Activated CD4-positive, alpha-beta T cell treated with anti-CD3 and anti-CD28 coated beads for 48 hours (primary cell): ENCODE results near the gene BCOR.

Experiments
- DNase-seq: peaks from one replicate; pipeline ENCODE4 v3.0.0-alpha.2; 2020

The BCOR gene

GRCh38 chrX:40097141-40097503 lies 636 bp downstream of the BCOR start:
- DNase-seq, result no peak

GRCh38 chrX:40096395-40097091 lies 1.2 kb downstream of the BCOR start:
- peak; percentile 71 for DNase-seq

GRCh38 chrX:40095583-40096394 lies 2.0 kb downstream of the BCOR start:
- no peak for DNase-seq

GRCh38 chrX:40094900-40095582 lies 2.7 kb downstream of the BCOR start:
- no peak for DNase-seq

GRCh38 chrX:40094041-40094899 lies 3.5 kb downstream of the BCOR start:
- DNase-seq, result peak; percentile 42

- DNase-seq, result no peak
Observed at GRCh38 chrX:40093586-40093985, 4.2 kb downstream of the BCOR start.

GRCh38 chrX:40092808-40093435 lies 4.8 kb downstream of the BCOR start:
- no peak for DNase-seq

- DNase-seq, result no peak
Observed at GRCh38 chrX:40091691-40092421, 5.9 kb downstream of the BCOR start.

- DNase-seq, result no peak
Observed at GRCh38 chrX:40090961-40091360, 6.8 kb downstream of the BCOR start.

GRCh38 chrX:40090050-40090804 lies 7.5 kb downstream of the BCOR start:
- peak; percentile 15 for DNase-seq

GRCh38 chrX:40088803-40089540 lies 8.8 kb downstream of the BCOR start:
- DNase-seq, result no peak

- DNase-seq, result no peak
Observed at GRCh38 chrX:40088299-40088625, 9.5 kb downstream of the BCOR start.

GRCh38 chrX:40087425-40088298 lies 10.1 kb downstream of the BCOR start:
- no peak for DNase-seq

- DNase-seq, result no peak
Observed at GRCh38 chrX:40086569-40087335, 11.0 kb downstream of the BCOR start.

- no peak for DNase-seq
Observed at GRCh38 chrX:40085714-40086113, 12.0 kb downstream of the BCOR start.

GRCh38 chrX:40085102-40085551 lies 12.6 kb downstream of the BCOR start:
- no peak for DNase-seq

- DNase-seq, result no peak
Observed at GRCh38 chrX:40084471-40085101, 13.2 kb downstream of the BCOR start.

- no peak for DNase-seq
Observed at GRCh38 chrX:40083979-40084359, 13.8 kb downstream of the BCOR start.
